Fibroblast of peridontal ligament (primary cell): ENCODE data around the gene TERB2.
"Not testable (repeated sequence)": the region's sequence is repeated elsewhere in the genome, so short reads cannot be mapped to it uniquely, and the experiment has no call there.

Experiments
- DNase-seq: peaks from one replicate; pipeline ENCODE4 v3.0.0-alpha.2; 2010; ENCODE audit errors: extremely low read depth

Gene TERB2

GRCh38 chr15:44956388-44956787 lies at the start of gene TERB2:
Gene TERB2, plus strand, starts transcription at chr15:44956687. Its CDS starts 32 bp downstream, at chr15:44956719.
- no peak for DNase-seq

GRCh38 chr15:44909423-44909822 lies 47.1 kb upstream of the TERB2 start:
- no peak for DNase-seq

GRCh38 chr15:44910981-44911625 lies 45.4 kb upstream of the TERB2 start:
- DNase-seq = no peak

GRCh38 chr15:44912186-44912585 lies 44.3 kb upstream of the TERB2 start:
- DNase-seq = not testable (repeated sequence)

- DNase-seq = not testable (repeated sequence)
Observed at GRCh38 chr15:44912974-44913448, 43.5 kb upstream of the TERB2 start.

GRCh38 chr15:44918136-44918535 lies 38.4 kb upstream of the TERB2 start:
- DNase-seq = no peak

- DNase-seq = not testable (repeated sequence)
Observed at GRCh38 chr15:44928658-44929057, 27.8 kb upstream of the TERB2 start.

GRCh38 chr15:44930283-44930682 lies 26.2 kb upstream of the TERB2 start:
- DNase-seq = not testable (repeated sequence)

- DNase-seq = not testable (repeated sequence)
Observed at GRCh38 chr15:44958302-44958701, 1.8 kb downstream of the TERB2 start.

GRCh38 chr15:44968475-44968874 lies 12.0 kb downstream of the TERB2 start:
- DNase-seq = no peak

GRCh38 chr15:44971036-44971435 lies 14.5 kb downstream of the TERB2 start:
- DNase-seq = no peak

GRCh38 chr15:44976183-44976582 lies 19.7 kb downstream of the TERB2 start:
- DNase-seq = not testable (repeated sequence)

- DNase-seq = not testable (repeated sequence)
Observed at GRCh38 chr15:44977781-44978180, 21.3 kb downstream of the TERB2 start.

GRCh38 chr15:44979617-44980339 lies 23.3 kb downstream of the TERB2 start:
- DNase-seq = not testable (repeated sequence)

GRCh38 chr15:44984144-44984543 lies 27.7 kb downstream of the TERB2 start:
- DNase-seq = not testable (repeated sequence)

- DNase-seq = not testable (repeated sequence)
Observed at GRCh38 chr15:44986346-44987055, 30.0 kb downstream of the TERB2 start.

GRCh38 chr15:44987711-44988110 lies 31.2 kb downstream of the TERB2 start:
- not testable (repeated sequence) for DNase-seq

GRCh38 chr15:44988184-44988869 lies 31.8 kb downstream of the TERB2 start:
- not testable (repeated sequence) for DNase-seq

- not testable (repeated sequence) for DNase-seq
Observed at GRCh38 chr15:44988870-44989219, 32.4 kb downstream of the TERB2 start.

GRCh38 chr15:44997632-44998031 lies 41.1 kb downstream of the TERB2 start:
- not testable (repeated sequence) for DNase-seq

GRCh38 chr15:44999105-44999504 lies 42.6 kb downstream of the TERB2 start:
- DNase-seq = no peak

GRCh38 chr15:45001180-45001579 lies 44.7 kb downstream of the TERB2 start:
- not testable (repeated sequence) for DNase-seq
